CD4-positive, alpha-beta T cell (primary cell): ENCODE data around the gene ACADS. TPM values are rescaled to one million over a fixed set of nuclear protein-coding genes. Genes with fewer than 3 reads are reported as not detected.

Source experiments
- ATAC-seq: fragments of 200-7000 bp; cut with Tn5 transposase; one replicate; pipeline ENCODE4 v1.10.0; 2022; ENCODE audit warnings: mild to moderate bottlenecking; ENCODE audit not compliant: poor library complexity
- CTCF ChIA-PET: fragments of 350-600 bp; sonication (Branson Sonifier 250); formaldehyde crosslinking; loops from one replicate; lab custom pipeline; 2021; ENCODE audit warnings: antibody characterized with exemption, inconsistent platforms; lab: Charles Lee
- POLR2A ChIA-PET: fragments of 350-600 bp; sonication (Branson Sonifier 250); formaldehyde crosslinking; loops from one replicate; lab custom pipeline; 2021; ENCODE audit warnings: antibody characterized with exemption, inconsistent platforms; lab: Charles Lee
- DNase-seq, 14 experiments: peaks; one replicate each; pipeline ENCODE4 v3.0.0-alpha.2; 2013 to 2020; ENCODE audit warnings: mixed read lengths in 2 of 14
- H3K27ac ChIP-seq, 2 donors: one replicate each; pipeline versions ENCODE4 v1.5.1 to v1.7.0; 2013; ENCODE audit warnings: low read length in 2 of 2, low read depth in 1 of 2, mild to moderate bottlenecking in 1 of 2
- H3K27me3 ChIP-seq, 2 experiments: 1 replicate in 1 of 2; 2 replicates in 1 of 2; pipeline versions ENCODE4 v1.6.1 to v1.7.0; 2013; ENCODE audit warnings: low read length in 2 of 2, control low read depth in 1 of 2, mild to moderate bottlenecking in 1 of 2, moderate library complexity in 1 of 2; ENCODE audit not compliant: insufficient read depth in 2 of 2, control insufficient read depth in 1 of 2
- H3K36me3 ChIP-seq: one replicate; pipeline ENCODE4 v1.6.1; 2013; ENCODE audit warnings: low read length, control low read depth; ENCODE audit not compliant: insufficient read depth
- H3K4me1 ChIP-seq: one replicate; pipeline ENCODE4 v1.6.1; 2013; ENCODE audit warnings: low read length, control low read depth; ENCODE audit not compliant: insufficient read depth
- H3K4me3 ChIP-seq: one replicate; pipeline ENCODE4 v1.5.1; 2013; ENCODE audit warnings: mild to moderate bottlenecking, low read length, moderate library complexity
- H3K9me3 ChIP-seq, 2 experiments: 1 replicate in 1 of 2; 2 replicates in 1 of 2; pipeline versions ENCODE4 v1.6.1 to v1.7.0; 2013; ENCODE audit warnings: low read length in 2 of 2, mild to moderate bottlenecking in 2 of 2, control low read depth in 1 of 2, moderate library complexity in 1 of 2; ENCODE audit not compliant: control insufficient read depth in 1 of 2, insufficient read depth in 1 of 2
- H3K27ac Mint-ChIP-seq: one replicate; pipeline ENCODE4 v1.8.0; 2020; ENCODE audit warnings: mixed read lengths
- H3K27me3 Mint-ChIP-seq: one replicate; pipeline ENCODE4 v1.8.0; 2021; ENCODE audit warnings: mixed read lengths
- H3K36me3 Mint-ChIP-seq: one replicate; pipeline ENCODE4 v1.8.0; 2021; ENCODE audit warnings: low read depth, mixed read lengths
- H3K4me1 Mint-ChIP-seq: one replicate; pipeline ENCODE4 v1.8.0; 2021; ENCODE audit warnings: low read depth, mixed read lengths
- H3K4me3 Mint-ChIP-seq: one replicate; pipeline ENCODE4 v1.8.0; 2020; ENCODE audit warnings: mild to moderate bottlenecking, mixed read lengths
- H3K9me3 Mint-ChIP-seq: one replicate; pipeline ENCODE4 v1.8.0; 2020; ENCODE audit warnings: mixed read lengths
- CTCF ChIP-seq: fragments of 200-600 bp; IDR thresholded peaks from one replicate; pipeline ENCODE4 v1.8.0; 2022; ENCODE audit warnings: antibody characterized with exemption, mild to moderate bottlenecking
- intact Hi-C, 2 experiments: fragments of 100-400 bp; cut with DNase I in 1 of 2; cut with micrococcal nuclease in 1 of 2; formaldehyde crosslinking; loops; one replicate each; pipeline versions ENCODE4 v1.15.1 to v1.9.0; 2023 to 2025; cut with DNase I, micrococcal nuclease
- total RNA-seq, 174 experiments: library from RNA in 2 of 174; stranded (reverse) in 2 of 174; gene quantifications; one replicate each; pipeline ENCODE4 v1.2.3 and lab custom pipeline; 2021 to 2026

ACADS gene
- total RNA-seq, 2 experiments from 2014 or later: 8.9 to 9.2 TPM

DNA sequence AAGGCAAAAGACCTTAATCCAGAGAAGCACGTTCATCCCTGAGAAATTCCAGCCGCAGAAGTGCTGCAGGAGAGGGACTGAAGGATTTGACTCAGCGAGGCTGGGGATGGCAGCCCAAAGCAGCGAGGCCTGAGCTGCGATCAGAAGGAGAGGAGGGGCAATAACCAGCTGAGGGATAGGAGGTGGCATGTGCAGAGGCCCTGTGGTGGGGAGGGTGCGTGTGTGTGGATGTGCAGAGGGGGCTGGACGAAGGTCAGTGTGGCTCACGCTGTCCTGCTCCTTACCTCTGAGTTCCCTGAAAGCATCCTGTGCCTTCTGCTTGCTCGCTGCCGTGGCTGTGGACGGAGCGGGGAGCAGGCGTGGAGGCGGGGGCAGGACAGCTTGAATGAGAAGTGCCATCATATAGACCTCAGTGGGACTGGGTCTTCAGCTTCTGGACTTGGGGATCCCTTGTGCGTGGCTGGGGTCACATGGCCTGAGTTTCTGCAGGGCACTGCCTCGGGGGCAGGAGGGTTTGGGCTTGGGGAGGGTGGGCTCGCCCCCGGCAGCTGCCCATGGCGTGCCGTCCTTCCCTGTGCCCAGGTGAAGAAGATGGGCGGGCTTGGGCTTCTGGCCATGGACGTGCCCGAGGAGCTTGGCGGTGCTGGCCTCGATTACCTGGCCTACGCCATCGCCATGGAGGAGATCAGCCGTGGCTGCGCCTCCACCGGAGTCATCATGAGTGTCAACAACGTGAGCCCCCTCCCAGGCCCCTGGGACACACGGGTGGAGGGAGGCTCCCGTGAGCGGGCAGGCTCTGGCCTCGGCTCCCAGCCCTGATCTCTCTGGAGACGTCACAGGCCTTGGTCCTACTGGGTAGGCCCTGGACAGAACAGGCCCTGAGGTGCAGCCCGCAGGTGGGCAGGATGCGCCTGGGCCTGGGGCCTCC, 11.0 kb downstream of the ACADS start:
- Histone ChIP-seq H3K27ac (no peak overlapping the region), H3K4me1 (no peaks in the 10 kb centered on the region), H3K4me3 (no peak overlapping the region), H3K36me3 (no peaks in the 10 kb centered on the region), H3K27me3 (no peaks in the 10 kb centered on the region), H3K9me3 (no peaks in the 10 kb centered on the region)
- TF ChIP-seq CTCF: no peak
- peaks cover 19% of the 10 kb centered on the region for H3K36me3 Mint-ChIP-seq
- no peaks in the 10 kb centered on the region for H3K27me3 Mint-ChIP-seq
- CTCF ChIA-PET: no interaction called here
- H3K4me3 Mint-ChIP-seq: no peak overlapping the region
- no peak overlapping the region for H3K27ac Mint-ChIP-seq
- H3K4me1 Mint-ChIP-seq: no peaks in the 10 kb centered on the region
- intact Hi-C loops: no loop called here
- ATAC-seq (no peak), DNase-seq (no peak)
- H3K9me3 Mint-ChIP-seq: no peaks in the 10 kb centered on the region
- POLR2A ChIA-PET: no interaction called here

GRCh38 chr12:120737557-120738251, 12.1 kb downstream of the ACADS start:
- H3K27me3 Mint-ChIP-seq: no peaks in the 10 kb centered on the region
- Histone ChIP-seq H3K4me3 (no peak overlapping the region), H3K27ac (no peak overlapping the region), H3K4me1 (no peaks in the 10 kb centered on the region), H3K27me3 (no peaks in the 10 kb centered on the region), H3K9me3 (no peaks in the 10 kb centered on the region), H3K36me3 (no peaks in the 10 kb centered on the region)
- CTCF ChIA-PET: no interaction called here
- no peaks in the 10 kb centered on the region for H3K9me3 Mint-ChIP-seq
- peaks cover 19% of the 10 kb centered on the region for H3K36me3 Mint-ChIP-seq
- intact Hi-C loops: no loop called here
- H3K27ac Mint-ChIP-seq: no peak overlapping the region
- TF ChIP-seq CTCF: no peak
- H3K4me3 Mint-ChIP-seq: no peak overlapping the region
- DNase-seq (no peak), ATAC-seq (no peak)
- no peaks in the 10 kb centered on the region for H3K4me1 Mint-ChIP-seq
- POLR2A ChIA-PET: no interaction called here

DNA sequence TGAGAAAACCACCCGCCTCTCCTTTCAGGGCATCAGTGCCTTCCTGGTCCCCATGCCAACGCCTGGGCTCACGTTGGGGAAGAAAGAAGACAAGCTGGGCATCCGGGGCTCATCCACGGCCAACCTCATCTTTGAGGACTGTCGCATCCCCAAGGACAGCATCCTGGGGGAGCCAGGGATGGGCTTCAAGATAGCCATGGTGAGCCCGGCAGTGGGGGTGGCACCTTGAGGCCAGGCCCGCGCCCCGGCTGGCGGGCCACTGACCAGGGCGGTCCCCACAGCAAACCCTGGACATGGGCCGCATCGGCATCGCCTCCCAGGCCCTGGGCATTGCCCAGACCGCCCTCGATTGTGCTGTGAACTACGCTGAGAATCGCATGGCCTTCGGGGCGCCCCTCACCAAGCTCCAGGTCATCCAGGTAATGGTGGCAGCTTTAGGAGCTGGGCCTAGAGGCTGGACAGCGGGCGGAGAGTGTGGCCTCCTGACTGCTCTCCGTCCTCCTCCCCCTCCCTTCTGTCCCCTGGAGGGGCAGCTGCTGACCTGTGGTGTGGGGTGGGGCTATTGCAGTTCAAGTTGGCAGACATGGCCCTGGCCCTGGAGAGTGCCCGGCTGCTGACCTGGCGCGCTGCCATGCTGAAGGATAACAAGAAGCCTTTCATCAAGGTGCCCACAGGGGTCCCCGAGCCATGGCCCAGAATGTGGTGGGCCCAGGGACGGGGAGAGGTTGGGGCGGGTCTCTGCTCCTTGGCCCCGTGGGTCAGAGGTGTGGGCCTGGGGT, 12.8 kb downstream of the ACADS start:
- Mint-ChIP-seq H3K27ac (no peak overlapping the region), H3K36me3 (peaks cover 15% of the 10 kb centered on the region), H3K9me3 (no peaks in the 10 kb centered on the region), H3K4me1 (no peaks in the 10 kb centered on the region), H3K4me3 (no peak overlapping the region), H3K27me3 (no peaks in the 10 kb centered on the region)
- Histone ChIP-seq H3K36me3 (no peaks in the 10 kb centered on the region), H3K27ac (no peak overlapping the region), H3K27me3 (no peaks in the 10 kb centered on the region), H3K4me1 (no peaks in the 10 kb centered on the region), H3K9me3 (no peaks in the 10 kb centered on the region), H3K4me3 (no peak overlapping the region)
- ATAC-seq: no peak
- intact Hi-C loops: no loop called here
- ChIA-PET CTCF (no interaction called here), POLR2A (no interaction called here)
- no peak for TF ChIP-seq CTCF
- DNase-seq: no peak
